HEK293T (cell line): Measurements from ENCODE around the gene SERPINB10.
"Not testable (repeated sequence)": the region's sequence is repeated elsewhere in the genome, so short reads cannot be mapped to it uniquely, and the experiment has no call there.

Experiments
- CTCF ChIA-PET: fragments of 350-600 bp; formaldehyde crosslinking; extraction: SDS; loops from one replicate; lab custom pipeline; 2021; ENCODE audit warnings: antibody characterized with exemption, inconsistent platforms; lab: Yijun Ruan, JAX
- POLR2A ChIA-PET: fragments of 350-600 bp; formaldehyde crosslinking; extraction: SDS; loops from one replicate; lab custom pipeline; 2020; ENCODE audit warnings: antibody characterized with exemption, inconsistent platforms; lab: Yijun Ruan, JAX
- DNase-seq: peaks from one replicate; pipeline ENCODE4 v3.0.0; 2012; ENCODE audit warnings: mixed read lengths; ENCODE audit errors: extremely low spot score
- ARNT ChIP-seq: fragments of 450-650 bp; IDR thresholded peaks from 2 replicates; pipeline ENCODE4 v1.6.1; 2017; ENCODE audit warnings: mild to moderate bottlenecking
- BHLHE40 ChIP-seq: fragments of 450-650 bp; IDR thresholded peaks from 2 replicates; pipeline ENCODE4 v1.6.1; 2016; ENCODE audit warnings: mild to moderate bottlenecking, moderate library complexity, borderline replicate concordance
- CTBP1 ChIP-seq: fragments of 450-650 bp; IDR thresholded peaks from 2 replicates; pipeline ENCODE4 v1.6.1; 2016; ENCODE audit warnings: borderline replicate concordance
- ELF4 ChIP-seq: fragments of 450-650 bp; IDR thresholded peaks from 2 replicates; pipeline ENCODE4 v1.6.1; 2017; ENCODE audit warnings: antibody characterized with exemption
- FOXA1 ChIP-seq: fragments of 450-650 bp; IDR thresholded peaks from 2 replicates; pipeline ENCODE4 v1.6.1; 2016; ENCODE audit warnings: mild to moderate bottlenecking
- FOXK2 ChIP-seq: fragments of 450-650 bp; IDR thresholded peaks from 2 replicates; pipeline ENCODE4 v1.6.1; 2016; ENCODE audit warnings: mild to moderate bottlenecking
- FOXM1 ChIP-seq: fragments of 450-650 bp; IDR thresholded peaks from 2 replicates; pipeline ENCODE4 v1.6.1; 2017; ENCODE audit warnings: mild to moderate bottlenecking, borderline replicate concordance
- HDGF ChIP-seq: fragments of 450-650 bp; IDR thresholded peaks from 2 replicates; pipeline ENCODE4 v1.6.1; 2017; ENCODE audit warnings: antibody characterized with exemption, borderline replicate concordance
- L3MBTL2 ChIP-seq: fragments of 450-650 bp; conservative IDR thresholded peaks from 2 replicates; pipeline ENCODE4 v1.6.1; 2016; ENCODE audit warnings: mild to moderate bottlenecking
- LEF1 ChIP-seq: fragments of 450-650 bp; IDR thresholded peaks from 2 replicates; pipeline ENCODE4 v1.6.1; 2017; ENCODE audit warnings: mild to moderate bottlenecking, borderline replicate concordance
- NFRKB ChIP-seq: fragments of 450-650 bp; IDR thresholded peaks from 2 replicates; pipeline ENCODE4 v1.6.1; 2016; ENCODE audit warnings: mild to moderate bottlenecking, moderate library complexity
- PKNOX1 ChIP-seq: fragments of 450-650 bp; IDR thresholded peaks from 2 replicates; pipeline ENCODE4 v1.6.1; 2016
- SP1 ChIP-seq: fragments of 450-650 bp; IDR thresholded peaks from 2 replicates; pipeline ENCODE4 v1.6.1; 2017
- SUZ12 ChIP-seq: fragments of 450-650 bp; IDR thresholded peaks from 2 replicates; pipeline ENCODE4 v1.6.1; 2016; ENCODE audit warnings: mild to moderate bottlenecking
- TARDBP ChIP-seq: fragments of 450-650 bp; IDR thresholded peaks from 2 replicates; pipeline ENCODE4 v1.6.1; 2016
- ZNF384 ChIP-seq: fragments of 450-650 bp; IDR thresholded peaks from 2 replicates; pipeline ENCODE4 v1.6.1; 2016

SERPINB10 gene

GRCh38 chr18:63906056-63906455 is 1.7 kb upstream of the SERPINB10 start:
- ChIA-PET POLR2A (no interaction called here), CTCF (no interaction called here)
- no peak for DNase-seq
- TF ChIP-seq FOXK2 (no peak), NFRKB (no peak), LEF1 (no peak), ELF4 (no peak), ARNT (no peak), ZNF384 (no peak), FOXA1 (no peak), PKNOX1 (no peak), HDGF (no peak), L3MBTL2 (no peak), FOXM1 (no peak), SUZ12 (no peak), BHLHE40 (no peak), CTBP1 (no peak), SP1 (no peak), TARDBP (no peak)

- CTCF ChIA-PET, result no interaction called here
- DNase-seq, result no peak
Measured at GRCh38 chr18:63908858-63909257, 1.1 kb downstream of the SERPINB10 start.

GRCh38 chr18:63909870-63910269 is 2.1 kb downstream of the SERPINB10 start:
- no peak for TF ChIP-seq HDGF
- CTCF ChIA-PET, result no interaction called here
- POLR2A ChIA-PET, result no interaction called here
- DNase-seq, result no peak

More at GRCh38 chr18:63908858-63909257, 1.1 kb downstream of the SERPINB10 start:
- POLR2A ChIA-PET, result no interaction called here
- TF ChIP-seq PKNOX1 (no peak), NFRKB (no peak), SUZ12 (no peak), SP1 (no peak), CTBP1 (no peak), HDGF (no peak), L3MBTL2 (no peak), FOXM1 (no peak), BHLHE40 (no peak), ELF4 (no peak), FOXK2 (no peak), LEF1 (no peak), FOXA1 (no peak), ZNF384 (no peak), TARDBP (no peak), ARNT (no peak)

GRCh38 chr18:63917817-63918216 is 10.1 kb downstream of the SERPINB10 start:
- no peak for TF ChIP-seq SP1
- TF ChIP-seq ZNF384, result no peak
- no peak for TF ChIP-seq FOXA1
- no peak for TF ChIP-seq L3MBTL2
- TF ChIP-seq ELF4, result no peak
- no peak for TF ChIP-seq ARNT
- no peak for TF ChIP-seq FOXM1
- TF ChIP-seq NFRKB, result no peak
- ChIA-PET CTCF (no interaction called here), POLR2A (no interaction called here)
- DNase-seq, result no peak

GRCh38 chr18:63922049-63922448 is 14.3 kb downstream of the SERPINB10 start:
- DNase-seq, result no peak
- CTCF ChIA-PET, result interaction anchor here (0.8 kb wide), 1 partner anchor 14 kb away, joined by 3 read pairs; no protein-coding TSS in a partner anchor
- POLR2A ChIA-PET, result no interaction called here
- TF ChIP-seq ZNF384, result no peak
- no peak for TF ChIP-seq HDGF
- TF ChIP-seq FOXA1, result no peak
- TF ChIP-seq CTBP1, result no peak
- no peak for TF ChIP-seq NFRKB
- no peak for TF ChIP-seq TARDBP
- no peak for TF ChIP-seq SP1
- no peak for TF ChIP-seq FOXM1
- no peak for TF ChIP-seq ARNT
- no peak for TF ChIP-seq SUZ12

GRCh38 chr18:63924551-63924950 is 16.8 kb downstream of the SERPINB10 start:
- CTCF ChIA-PET, result no interaction called here
- POLR2A ChIA-PET, result no interaction called here
- no peak for TF ChIP-seq FOXA1
- no peak for TF ChIP-seq TARDBP
- no peak for TF ChIP-seq ELF4
- TF ChIP-seq ZNF384, result no peak
- no peak for TF ChIP-seq FOXK2
- TF ChIP-seq SP1, result no peak
- TF ChIP-seq NFRKB, result no peak
- TF ChIP-seq BHLHE40, result no peak
- TF ChIP-seq LEF1, result no peak
- no peak for TF ChIP-seq HDGF
- DNase-seq, result no peak

GRCh38 chr18:63928331-63928730 is 20.6 kb downstream of the SERPINB10 start:
- POLR2A ChIA-PET, result no interaction called here
- CTCF ChIA-PET, result no interaction called here
- no peak for TF ChIP-seq TARDBP
- TF ChIP-seq PKNOX1, result no peak
- no peak for TF ChIP-seq LEF1
- no peak for DNase-seq

GRCh38 chr18:63929369-63929768 is 21.6 kb downstream of the SERPINB10 start:
- DNase-seq, CTCF ChIA-PET, POLR2A ChIA-PET: not testable (repeated sequence)
